ENCODE results near the gene SPNS1.

- TF ChIP-seq GATA2 (IDR thresholded peaks at IDR 0.05; ENCODE audit: low read depth, low read length): no peak
- no peak for TF ChIP-seq GATA3 (IDR thresholded peaks at IDR 0.05; ENCODE audit: low read depth, low read length)
These were observed 55.7 kb downstream of the SPNS1 start for GRCh38 chr16:29030086-29030840.
